Memory B cell (primary cell): ENCODE measurements around the gene BLTP2.

ENCODE experiments used
- ATAC-seq: fragments of 150-1000 bp; cut with Tn5 transposase; 2 replicates; pipeline ENCODE4 v1.10.0; 2021; ENCODE audit warnings: low read depth, mild to moderate bottlenecking, moderate library complexity
- DNase-seq, 2 donors: peaks; one replicate each; pipeline ENCODE4 v3.0.0; 2022; ENCODE audit warnings: low spot score in 2 of 2
- H3K27ac Mint-ChIP-seq: one replicate; pipeline ENCODE4 v1.8.0; 2022; ENCODE audit warnings: mild to moderate bottlenecking, moderate library complexity, mixed read lengths
- H3K27me3 Mint-ChIP-seq: one replicate; pipeline ENCODE4 v1.8.0; 2022; ENCODE audit warnings: mixed read lengths
- H3K36me3 Mint-ChIP-seq: one replicate; pipeline ENCODE4 v1.8.0; 2022; ENCODE audit warnings: mild to moderate bottlenecking, mixed read lengths
- H3K4me1 Mint-ChIP-seq: one replicate; pipeline ENCODE4 v1.8.0; 2022; ENCODE audit warnings: mixed read lengths
- H3K4me3 Mint-ChIP-seq: one replicate; pipeline ENCODE4 v1.8.0; 2022; ENCODE audit warnings: mild to moderate bottlenecking, moderate library complexity, mixed read lengths
- H3K9me3 Mint-ChIP-seq: one replicate; pipeline ENCODE4 v1.8.0; 2022; ENCODE audit warnings: mixed read lengths

Gene BLTP2

DNA sequence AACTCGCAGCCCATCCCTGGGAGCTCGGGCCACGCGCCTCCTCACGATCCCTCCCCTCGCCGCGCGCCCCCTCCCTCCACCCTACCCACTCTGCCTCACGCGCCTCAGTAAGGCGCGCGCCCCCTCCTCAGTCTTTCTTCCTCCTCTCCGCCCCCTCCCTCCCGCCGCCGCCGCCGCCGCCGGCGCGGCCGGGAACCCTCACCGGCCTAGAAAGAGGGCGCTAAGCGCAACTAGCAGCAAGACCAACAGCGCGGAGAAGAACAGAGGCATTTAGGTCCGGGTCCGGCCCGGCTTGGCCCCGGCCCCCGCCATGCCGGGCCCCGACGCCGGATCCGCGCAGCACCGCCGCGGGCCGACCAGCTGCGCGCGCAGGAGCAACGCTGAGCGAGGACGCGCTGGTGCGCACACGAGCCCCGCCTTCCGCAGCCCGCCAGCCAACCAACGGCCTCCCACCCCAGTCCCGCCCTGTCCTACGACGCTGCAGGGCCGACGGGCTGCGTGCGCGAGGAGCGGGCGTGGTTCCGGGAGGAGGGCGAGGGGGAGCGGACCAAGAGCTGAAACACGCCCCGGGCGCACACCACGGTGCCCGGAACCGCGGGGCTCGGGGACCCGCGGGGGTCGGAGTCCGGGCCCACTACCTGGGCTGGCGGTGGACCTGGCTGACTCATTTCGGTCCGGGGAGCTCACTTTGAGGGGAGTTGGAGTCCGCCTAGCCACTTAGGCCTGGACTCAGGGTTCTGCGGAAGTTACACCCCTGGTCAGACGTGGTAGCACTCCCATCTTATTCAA, at the start of gene BLTP2:
BLTP2 (minus strand) TSS at position 372 of the 789 bp plus-strand sequence; CDS start at position 270, 102 bp downstream.
- ATAC-seq: peak; percentile 94
- peaks cover 18% of the 10 kb centered on the region for H3K36me3 Mint-ChIP-seq
- no peaks in the 10 kb centered on the region for H3K9me3 Mint-ChIP-seq
- peak within 1 kb of the TSS; percentile 94 for H3K27ac Mint-ChIP-seq
- DNase-seq: peak; percentile 88 to 91
- H3K4me3 Mint-ChIP-seq: peak within 1 kb of the TSS; percentile 91
- H3K27me3 Mint-ChIP-seq: no peaks in the 10 kb centered on the region
- H3K4me1 Mint-ChIP-seq: peaks cover 30% of the 10 kb centered on the region

DNA sequence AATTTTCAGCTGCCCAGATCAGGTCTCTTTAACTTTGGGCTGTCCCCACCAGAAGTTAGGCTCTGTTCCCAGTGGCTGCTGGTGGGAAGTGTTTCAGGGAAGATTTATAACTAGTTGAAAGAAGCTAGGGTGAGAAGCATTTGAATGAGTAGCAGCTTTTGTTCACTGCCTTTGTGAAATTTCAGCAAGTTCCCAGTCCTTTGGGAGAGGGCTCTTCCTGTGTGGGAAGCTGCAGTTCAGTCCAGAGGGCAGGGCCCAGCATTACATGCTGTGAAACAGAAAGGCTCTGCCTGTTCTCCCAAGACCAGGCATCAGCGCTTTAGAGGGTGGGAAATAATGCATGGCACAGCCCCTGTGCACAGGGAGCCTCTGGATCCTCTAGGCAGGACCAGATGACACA, 48.9 kb upstream of the BLTP2 start:
- Mint-ChIP-seq H3K4me3 (no peak overlapping the region), H3K9me3 (no peaks in the 10 kb centered on the region), H3K4me1 (no peaks in the 10 kb centered on the region), H3K36me3 (peaks cover 35% of the 10 kb centered on the region), H3K27me3 (no peaks in the 10 kb centered on the region), H3K27ac (peak overlapping the region; percentile 28)
- ATAC-seq: no peak
- DNase-seq: no peak

DNA sequence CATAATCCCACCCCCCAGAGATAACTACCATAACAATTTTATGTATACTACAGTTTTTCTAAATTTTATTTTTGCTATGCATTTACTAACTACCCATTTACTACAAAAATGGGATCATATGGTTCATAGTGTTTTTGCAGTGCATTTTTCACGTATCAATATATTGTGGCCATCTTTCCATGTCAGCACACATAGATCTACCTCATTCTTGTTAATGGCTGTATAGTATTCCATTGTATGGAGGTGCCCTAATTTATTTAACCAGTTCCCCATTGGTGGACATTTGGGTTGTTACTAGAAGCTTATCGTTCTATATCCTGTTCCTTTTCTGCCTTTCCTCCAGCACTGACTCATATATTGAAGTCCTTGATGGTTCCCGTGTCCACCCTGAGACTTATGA, 44.1 kb upstream of the BLTP2 start:
- no peak for ATAC-seq
- Mint-ChIP-seq H3K4me1 (no peaks in the 10 kb centered on the region), H3K27me3 (no peaks in the 10 kb centered on the region), H3K9me3 (no peaks in the 10 kb centered on the region), H3K36me3 (peaks cover 44% of the 10 kb centered on the region), H3K4me3 (no peak overlapping the region), H3K27ac (no peak overlapping the region)
- no peak for DNase-seq

DNA sequence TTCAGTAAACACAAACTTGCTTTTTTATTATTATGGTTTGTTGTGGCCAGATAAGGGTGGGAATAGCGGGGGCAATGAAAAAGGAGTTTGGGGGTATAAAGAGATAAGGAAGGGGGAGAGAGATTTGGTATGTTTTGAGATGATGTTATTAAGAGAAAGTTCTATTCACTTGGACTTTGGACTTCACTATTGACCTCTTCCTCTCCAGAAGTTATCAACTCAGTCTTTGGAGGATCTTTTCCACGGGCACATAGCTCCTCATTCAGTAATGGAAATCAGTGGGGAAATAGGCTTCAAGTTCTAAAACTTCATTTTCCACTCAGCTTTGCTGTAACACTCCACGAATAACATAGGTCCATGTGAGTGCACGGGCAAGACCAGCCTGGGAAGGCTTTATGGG, 43.5 kb upstream of the BLTP2 start:
- ATAC-seq (no peak), DNase-seq (no peak)
- H3K4me1 Mint-ChIP-seq: no peaks in the 10 kb centered on the region
- peaks cover 42% of the 10 kb centered on the region for H3K36me3 Mint-ChIP-seq
- no peaks in the 10 kb centered on the region for H3K27me3 Mint-ChIP-seq
- H3K27ac Mint-ChIP-seq: peak overlapping the region; percentile 46
- H3K9me3 Mint-ChIP-seq: no peaks in the 10 kb centered on the region
- no peak overlapping the region for H3K4me3 Mint-ChIP-seq

DNA sequence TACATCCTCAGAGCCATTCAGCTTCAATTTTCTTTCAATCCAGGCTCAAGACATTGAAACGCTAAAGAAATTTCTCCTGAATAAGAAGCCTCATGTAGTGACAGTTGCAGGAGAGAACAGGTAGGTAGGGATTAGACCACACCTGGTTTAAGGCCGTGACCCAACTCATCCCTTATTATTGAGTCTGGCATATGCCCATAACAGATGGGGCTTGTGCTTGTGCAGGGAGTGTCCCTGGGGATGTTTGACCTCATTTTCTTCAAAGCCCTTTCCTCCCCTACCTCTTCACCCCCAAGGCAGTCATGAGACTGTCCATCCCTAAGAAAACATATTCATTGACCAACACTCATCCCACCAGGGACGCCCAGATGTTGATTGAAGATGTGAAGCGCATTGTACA, 41.3 kb upstream of the BLTP2 start:
- H3K27me3 Mint-ChIP-seq: no peaks in the 10 kb centered on the region
- no peak for ATAC-seq
- H3K4me1 Mint-ChIP-seq: no peaks in the 10 kb centered on the region
- H3K9me3 Mint-ChIP-seq: no peaks in the 10 kb centered on the region
- peaks cover 55% of the 10 kb centered on the region for H3K36me3 Mint-ChIP-seq
- DNase-seq: no peak
- H3K4me3 Mint-ChIP-seq: no peak overlapping the region
- peak overlapping the region; percentile 20 for H3K27ac Mint-ChIP-seq

DNA sequence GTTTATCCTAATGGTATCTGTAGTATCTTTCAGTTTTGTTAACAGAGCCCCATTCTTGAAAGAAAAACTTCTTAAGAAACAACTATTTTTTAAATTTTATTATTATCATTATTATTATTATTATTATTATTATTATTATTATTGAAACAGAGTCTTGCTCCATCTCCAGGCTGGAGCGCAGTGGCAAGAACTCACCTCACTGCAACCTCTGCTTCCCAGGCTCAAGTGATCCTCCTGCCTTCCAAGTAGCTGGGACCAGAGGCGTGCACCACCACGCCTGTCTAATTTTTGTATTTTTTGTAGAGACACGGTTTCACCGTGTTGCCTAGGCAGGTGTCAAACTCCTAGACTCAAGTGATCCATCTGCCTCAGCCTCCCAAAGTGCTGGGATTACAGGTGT, 40.4 kb upstream of the BLTP2 start:
- H3K4me3 Mint-ChIP-seq: no peak overlapping the region
- DNase-seq (no peak), ATAC-seq (no peak)
- no peaks in the 10 kb centered on the region for H3K27me3 Mint-ChIP-seq
- no peaks in the 10 kb centered on the region for H3K4me1 Mint-ChIP-seq
- peaks cover 54% of the 10 kb centered on the region for H3K36me3 Mint-ChIP-seq
- no peak overlapping the region for H3K27ac Mint-ChIP-seq
- H3K9me3 Mint-ChIP-seq: no peaks in the 10 kb centered on the region

DNA sequence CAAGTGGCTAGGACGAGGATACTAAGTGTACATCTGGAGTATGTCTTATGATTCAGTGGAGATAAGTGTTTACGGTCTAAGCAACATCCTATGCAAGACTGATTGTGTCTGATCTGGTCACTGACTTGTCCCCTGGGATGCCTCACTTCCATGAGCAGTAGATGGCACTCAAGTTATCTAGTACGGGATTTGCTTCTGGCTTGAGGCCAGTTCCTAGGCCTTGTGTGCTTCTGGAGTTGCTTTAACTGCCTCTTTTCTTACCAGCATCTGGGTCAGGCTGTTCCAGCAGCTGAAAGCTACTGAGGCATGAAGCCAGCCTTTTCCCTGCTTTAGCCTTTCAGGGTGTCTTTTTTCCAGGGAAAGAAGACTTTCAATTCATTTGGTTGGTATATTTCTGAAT, 40.0 kb upstream of the BLTP2 start:
- Mint-ChIP-seq H3K4me3 (no peak overlapping the region), H3K4me1 (no peaks in the 10 kb centered on the region), H3K27ac (no peak overlapping the region), H3K9me3 (no peaks in the 10 kb centered on the region), H3K27me3 (no peaks in the 10 kb centered on the region), H3K36me3 (peaks cover 52% of the 10 kb centered on the region)
- DNase-seq (no peak), ATAC-seq (no peak)

DNA sequence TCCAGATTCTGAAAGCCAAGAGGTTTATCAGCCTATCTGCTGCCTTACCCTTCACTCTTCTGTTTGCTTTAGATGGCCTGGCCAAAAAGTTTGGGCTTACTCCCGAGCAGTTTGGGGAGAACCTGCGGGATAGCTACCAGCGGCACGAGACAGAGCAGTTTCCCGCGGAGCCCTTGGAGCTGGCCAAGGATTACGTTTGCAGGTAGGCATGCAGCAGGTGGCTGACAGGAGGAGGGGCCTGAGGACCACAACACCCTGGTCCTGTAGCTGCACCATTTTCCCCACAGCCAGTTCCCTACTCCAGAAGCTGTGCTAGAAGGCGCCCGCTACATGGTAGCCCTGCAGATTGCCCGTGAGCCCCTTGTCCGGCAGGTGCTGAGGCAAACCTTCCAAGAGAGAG, 37.7 kb upstream of the BLTP2 start:
- Mint-ChIP-seq H3K27ac (no peak overlapping the region), H3K27me3 (no peaks in the 10 kb centered on the region), H3K4me3 (no peak overlapping the region), H3K9me3 (no peaks in the 10 kb centered on the region), H3K4me1 (no peaks in the 10 kb centered on the region), H3K36me3 (peaks cover 38% of the 10 kb centered on the region)
- DNase-seq (no peak), ATAC-seq (no peak)

DNA sequence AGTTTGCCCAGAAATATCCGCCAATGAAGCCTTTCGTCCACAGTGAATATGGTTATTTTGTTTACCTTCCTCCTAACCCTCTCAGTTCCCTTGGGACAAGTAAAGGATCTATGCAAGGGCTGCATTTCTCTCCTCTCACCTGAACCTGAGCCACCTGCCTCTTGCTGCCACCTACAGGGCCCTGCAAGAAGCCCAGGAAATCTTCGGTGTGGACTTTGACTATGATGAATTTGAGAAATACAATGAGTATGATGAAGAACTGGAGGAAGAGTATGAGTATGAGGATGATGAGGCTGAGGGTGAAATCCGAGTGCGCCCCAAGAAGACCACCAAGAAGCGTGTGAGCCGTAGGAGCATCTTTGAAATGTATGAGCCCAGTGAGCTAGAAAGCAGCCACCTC, 31.0 kb upstream of the BLTP2 start:
- ATAC-seq: no peak
- H3K9me3 Mint-ChIP-seq: no peaks in the 10 kb centered on the region
- H3K4me1 Mint-ChIP-seq: peaks cover 4% of the 10 kb centered on the region
- peaks cover 32% of the 10 kb centered on the region for H3K36me3 Mint-ChIP-seq
- no peak overlapping the region for H3K27ac Mint-ChIP-seq
- no peak overlapping the region for H3K4me3 Mint-ChIP-seq
- H3K27me3 Mint-ChIP-seq: no peaks in the 10 kb centered on the region
- DNase-seq: no peak

DNA sequence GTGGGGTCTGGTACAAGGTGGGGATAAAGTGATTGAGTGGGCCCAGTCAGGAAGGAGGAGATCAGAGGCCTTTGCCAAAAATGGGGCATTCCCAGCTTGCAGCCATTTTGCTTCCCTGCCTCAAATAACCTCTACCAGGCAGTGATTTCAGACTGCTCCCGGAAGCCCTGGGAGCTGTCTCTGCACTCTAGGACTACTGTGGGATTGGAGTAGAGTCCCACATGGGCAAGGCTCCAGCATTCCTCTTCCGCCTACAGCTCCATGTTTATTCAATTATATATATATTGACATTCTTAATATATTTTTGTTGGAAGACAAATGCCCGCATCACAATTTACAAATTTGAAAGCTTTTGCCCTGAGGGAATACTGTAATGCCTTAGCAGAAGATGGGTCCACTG, 30.5 kb upstream of the BLTP2 start:
- no peak for ATAC-seq
- DNase-seq: no peak
- H3K36me3 Mint-ChIP-seq: peaks cover 32% of the 10 kb centered on the region
- peaks cover 4% of the 10 kb centered on the region for H3K4me1 Mint-ChIP-seq
- H3K27me3 Mint-ChIP-seq: no peaks in the 10 kb centered on the region
- H3K4me3 Mint-ChIP-seq: no peak overlapping the region
- no peaks in the 10 kb centered on the region for H3K9me3 Mint-ChIP-seq
- no peak overlapping the region for H3K27ac Mint-ChIP-seq

DNA sequence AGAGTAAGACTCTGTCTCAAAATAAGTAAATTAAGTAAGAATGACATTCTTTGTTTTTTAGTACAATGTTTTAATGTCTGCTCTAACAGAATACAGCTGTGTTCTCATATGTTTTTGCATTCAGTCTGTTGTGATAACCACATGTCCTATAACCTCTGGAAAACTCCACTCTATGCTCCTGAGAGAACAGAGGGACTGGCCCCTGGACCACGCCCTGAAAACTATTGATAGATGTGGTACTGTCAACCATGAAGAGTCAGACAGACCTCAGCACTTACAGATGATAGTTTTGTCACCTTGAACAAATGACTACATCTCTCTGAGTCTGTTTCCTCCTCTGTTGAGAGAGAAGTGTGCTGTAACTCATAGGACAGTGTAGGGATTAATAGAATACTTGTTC, 25.0 kb upstream of the BLTP2 start:
- ATAC-seq (no peak), DNase-seq (no peak)
- Mint-ChIP-seq H3K27ac (no peak overlapping the region), H3K27me3 (no peaks in the 10 kb centered on the region), H3K4me1 (peaks cover 19% of the 10 kb centered on the region), H3K9me3 (no peaks in the 10 kb centered on the region), H3K36me3 (peaks cover 28% of the 10 kb centered on the region), H3K4me3 (no peak overlapping the region)

DNA sequence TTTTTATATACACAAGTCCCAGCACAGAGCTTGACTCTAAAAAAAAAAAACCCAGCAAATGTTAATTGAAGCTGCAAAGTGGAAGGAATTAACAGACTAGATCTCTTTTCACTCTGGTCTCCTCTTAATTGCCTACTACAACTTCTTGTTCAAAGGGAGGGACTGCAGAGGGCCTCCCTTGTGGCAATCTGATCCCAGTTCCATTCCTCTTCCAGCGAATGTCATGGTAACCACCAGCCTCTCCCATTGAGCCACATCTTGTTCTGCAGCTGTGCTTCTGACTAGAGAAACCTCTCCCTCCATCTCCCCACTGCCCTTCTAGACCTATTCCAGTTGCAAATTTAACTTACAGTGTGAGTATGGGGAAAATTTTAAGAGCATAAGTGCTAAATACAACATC, 22.9 kb upstream of the BLTP2 start:
- peaks cover 16% of the 10 kb centered on the region for H3K36me3 Mint-ChIP-seq
- DNase-seq: no peak

DNA sequence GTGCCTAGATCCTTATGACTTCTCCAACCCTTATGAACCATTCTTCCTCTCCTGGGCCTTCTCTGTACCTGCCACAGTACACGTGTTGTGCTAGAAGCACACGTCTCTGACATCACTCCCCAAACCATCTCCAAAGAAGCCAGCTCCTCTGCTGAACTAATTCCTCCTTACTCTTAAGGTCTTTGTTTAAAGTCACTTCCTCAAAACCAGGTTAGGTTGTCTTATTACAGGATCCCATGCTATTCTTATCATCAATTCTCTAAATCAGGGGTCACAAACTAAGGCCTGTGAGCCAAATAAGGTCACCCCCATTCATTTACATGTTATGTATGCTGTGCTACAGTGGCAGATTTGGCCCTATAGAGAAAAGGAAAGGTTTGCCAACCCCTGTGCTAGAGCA, 21.0 kb upstream of the BLTP2 start:
- peaks cover 40% of the 10 kb centered on the region for H3K4me1 Mint-ChIP-seq
- DNase-seq (no peak), ATAC-seq (no peak)
- H3K4me3 Mint-ChIP-seq: no peak overlapping the region
- no peaks in the 10 kb centered on the region for H3K9me3 Mint-ChIP-seq
- H3K27me3 Mint-ChIP-seq: no peaks in the 10 kb centered on the region
- H3K36me3 Mint-ChIP-seq: peaks cover 15% of the 10 kb centered on the region
- H3K27ac Mint-ChIP-seq: peak overlapping the region; percentile 22

More for the DNA sequence above, 22.9 kb upstream of the BLTP2 start:
- Mint-ChIP-seq H3K9me3 (no peaks in the 10 kb centered on the region), H3K4me3 (no peak overlapping the region), H3K27me3 (no peaks in the 10 kb centered on the region), H3K4me1 (peaks cover 35% of the 10 kb centered on the region), H3K27ac (peak overlapping the region; percentile 48)
- no peak for ATAC-seq

DNA sequence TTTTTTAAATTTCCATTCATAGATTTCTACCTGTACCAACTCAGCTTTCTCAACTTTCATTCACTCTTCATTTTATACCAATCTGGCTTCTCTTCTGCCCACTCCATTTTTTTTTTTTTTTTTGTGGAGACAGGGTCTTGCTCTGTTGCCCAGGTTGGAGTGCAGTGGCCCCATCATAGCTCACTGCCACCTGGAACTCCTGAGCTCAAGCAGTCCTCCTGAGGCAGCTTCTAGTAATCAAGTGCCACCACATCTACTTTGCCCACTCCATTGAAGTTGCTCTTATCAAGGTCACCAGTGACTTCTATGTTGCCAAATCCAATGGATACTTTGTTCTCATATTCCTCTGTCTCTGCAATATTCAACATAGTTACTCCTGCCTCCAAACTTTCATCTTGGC, 18.8 kb upstream of the BLTP2 start:
- peaks cover 19% of the 10 kb centered on the region for H3K36me3 Mint-ChIP-seq
- no peak for DNase-seq
- ATAC-seq: no peak
- no peaks in the 10 kb centered on the region for H3K27me3 Mint-ChIP-seq
- peak overlapping the region; percentile 100 for H3K4me3 Mint-ChIP-seq
- peaks cover 43% of the 10 kb centered on the region for H3K4me1 Mint-ChIP-seq
- no peaks in the 10 kb centered on the region for H3K9me3 Mint-ChIP-seq
- peak overlapping the region; percentile 100 for H3K27ac Mint-ChIP-seq

DNA sequence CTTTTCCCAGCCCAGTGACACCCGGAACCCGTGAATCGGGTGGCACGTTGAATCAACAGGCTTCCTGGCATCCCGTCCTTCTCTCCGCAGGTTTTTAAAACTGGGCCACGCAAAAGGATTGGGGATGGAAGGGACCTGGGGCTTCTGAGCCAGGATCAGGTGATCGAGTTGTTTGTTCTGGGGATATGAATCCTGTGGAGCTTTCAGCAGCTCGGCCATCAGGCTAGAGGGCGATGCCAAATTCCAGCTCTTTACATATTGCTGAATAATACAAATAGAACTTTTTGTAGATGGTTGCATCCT, 17.5 kb upstream of the BLTP2 start:
- Mint-ChIP-seq H3K4me3 (peak overlapping the region; percentile 100), H3K36me3 (peaks cover 16% of the 10 kb centered on the region), H3K9me3 (no peaks in the 10 kb centered on the region), H3K27me3 (no peaks in the 10 kb centered on the region), H3K27ac (peak overlapping the region; percentile 100), H3K4me1 (peaks cover 39% of the 10 kb centered on the region)
- ATAC-seq (no peak), DNase-seq (no peak)
